Effector memory CD8-positive, alpha-beta T cell (primary cell): ENCODE measurements around the gene FMNL2.

Experiments used
- ATAC-seq: fragments of 150-1000 bp; cut with Tn5 transposase; replicated peaks from 2 replicates; pipeline ENCODE4 v1.10.0; 2021; ENCODE audit warnings: mild to moderate bottlenecking, moderate library complexity
- DNase-seq, 3 experiments: peaks; one replicate each; pipeline ENCODE4 v3.0.0; 2021
- H3K27ac Mint-ChIP-seq, 2 donors: one replicate each; pipeline ENCODE4 v1.8.0; 2022; ENCODE audit warnings: mild to moderate bottlenecking in 2 of 2, mixed read lengths in 2 of 2, moderate library complexity in 2 of 2
- H3K27me3 Mint-ChIP-seq, 2 donors: one replicate each; pipeline ENCODE4 v1.8.0; 2022; ENCODE audit warnings: mixed read lengths in 2 of 2
- H3K36me3 Mint-ChIP-seq: one replicate; pipeline ENCODE4 v1.8.0; 2022; ENCODE audit warnings: mild to moderate bottlenecking, moderate library complexity, mixed read lengths; ENCODE audit not compliant: insufficient read depth
- H3K4me1 Mint-ChIP-seq, 2 donors: one replicate each; pipeline ENCODE4 v1.8.0; 2022; ENCODE audit warnings: low read depth in 2 of 2, mixed read lengths in 2 of 2
- H3K4me3 Mint-ChIP-seq, 2 donors: one replicate each; pipeline ENCODE4 v1.8.0; 2022; ENCODE audit warnings: mild to moderate bottlenecking in 2 of 2, mixed read lengths in 2 of 2, moderate library complexity in 2 of 2
- H3K9me3 Mint-ChIP-seq, 2 donors: one replicate each; pipeline ENCODE4 v1.8.0; 2022; ENCODE audit warnings: mixed read lengths in 2 of 2

FMNL2 gene

GRCh38 chr2:152550386-152550785, 215.4 kb downstream of the FMNL2 start:
- ATAC-seq (no peak), DNase-seq (no peak)
- Mint-ChIP-seq H3K27me3 (peaks cover 5 to 7% of the 10 kb centered on the region in 2 donors), H3K9me3 (no peaks in the 10 kb centered on the region), H3K27ac (no peak overlapping the region), H3K4me1 (no peaks in the 10 kb centered on the region), H3K4me3 (no peak overlapping the region), H3K36me3 (no peaks in the 10 kb centered on the region)

DNA sequence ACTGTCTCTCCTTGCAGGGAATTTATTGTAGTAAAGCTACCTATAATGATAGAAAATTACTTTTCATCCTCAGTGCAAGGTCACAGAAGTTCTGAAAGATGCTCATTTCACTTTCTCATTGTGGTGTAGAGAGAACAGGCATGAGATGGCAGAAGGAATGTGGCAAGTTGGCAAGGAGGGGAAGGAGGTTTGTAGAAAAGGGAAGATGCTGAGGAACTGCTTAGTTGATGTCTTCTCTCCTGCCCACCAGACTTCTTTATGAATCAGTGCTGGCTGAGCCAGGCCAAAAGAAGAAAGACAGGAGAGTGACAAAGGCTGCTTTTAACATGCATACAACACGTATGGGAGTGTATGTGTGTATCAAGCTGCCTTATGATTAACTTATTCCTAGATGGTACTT, 217.9 kb downstream of the FMNL2 start:
- H3K27ac Mint-ChIP-seq, result no peak overlapping the region
- no peaks in the 10 kb centered on the region for H3K9me3 Mint-ChIP-seq
- peaks cover 5 to 16% of the 10 kb centered on the region in 2 donors for H3K27me3 Mint-ChIP-seq
- H3K4me1 Mint-ChIP-seq, result no peaks in the 10 kb centered on the region
- H3K36me3 Mint-ChIP-seq, result no peaks in the 10 kb centered on the region
- DNase-seq (no peak), ATAC-seq (no peak)
- no peak overlapping the region for H3K4me3 Mint-ChIP-seq

DNA sequence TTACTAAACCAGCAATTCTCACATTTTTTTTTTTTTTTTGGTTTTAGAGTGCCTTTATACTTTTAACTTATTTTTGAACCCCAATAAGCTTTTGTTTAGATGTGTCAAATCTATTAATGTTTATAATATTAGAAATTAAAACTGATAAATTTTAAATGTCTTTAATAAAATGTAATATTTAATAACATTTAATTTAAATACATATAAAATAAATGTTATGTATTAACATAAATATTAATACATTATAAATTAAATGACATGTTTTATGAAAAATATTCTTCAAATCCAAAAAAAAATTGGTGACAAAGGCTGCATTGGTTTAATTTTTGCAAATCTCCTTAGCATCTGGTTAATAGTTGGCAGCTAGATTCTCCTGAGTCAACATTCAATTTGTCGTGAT, 218.5 kb downstream of the FMNL2 start:
- Mint-ChIP-seq H3K4me1 (no peaks in the 10 kb centered on the region), H3K9me3 (no peaks in the 10 kb centered on the region), H3K4me3 (no peak overlapping the region), H3K27me3 (peaks cover 5 to 16% of the 10 kb centered on the region in 2 donors), H3K27ac (no peak overlapping the region), H3K36me3 (no peaks in the 10 kb centered on the region)
- no peak for ATAC-seq
- no peak for DNase-seq

DNA sequence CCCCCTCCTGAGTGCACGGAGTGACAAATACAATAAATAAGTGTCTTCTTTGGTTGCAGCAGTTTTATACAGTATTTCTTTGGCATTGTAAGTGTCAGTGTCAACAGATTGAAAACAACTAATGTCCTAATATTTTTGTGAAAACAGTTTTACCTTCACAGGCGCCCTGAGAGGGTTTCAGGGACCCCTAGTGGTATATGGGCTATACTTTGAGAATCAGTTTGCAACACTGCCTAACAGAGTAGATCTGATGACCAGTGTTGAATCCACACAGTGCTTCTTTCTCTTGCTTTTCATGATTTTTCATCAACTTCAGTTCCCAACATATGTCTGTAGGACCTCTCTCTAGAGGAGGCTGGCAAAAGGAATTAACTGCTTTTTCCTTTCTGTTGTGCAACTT, 220.1 kb downstream of the FMNL2 start:
- DNase-seq (no peak), ATAC-seq (no peak)
- Mint-ChIP-seq H3K4me3 (no peak overlapping the region), H3K36me3 (no peaks in the 10 kb centered on the region), H3K9me3 (no peaks in the 10 kb centered on the region), H3K27me3 (peaks cover 0 to 19% of the 10 kb centered on the region in 2 donors), H3K4me1 (no peaks in the 10 kb centered on the region), H3K27ac (no peak overlapping the region)

DNA sequence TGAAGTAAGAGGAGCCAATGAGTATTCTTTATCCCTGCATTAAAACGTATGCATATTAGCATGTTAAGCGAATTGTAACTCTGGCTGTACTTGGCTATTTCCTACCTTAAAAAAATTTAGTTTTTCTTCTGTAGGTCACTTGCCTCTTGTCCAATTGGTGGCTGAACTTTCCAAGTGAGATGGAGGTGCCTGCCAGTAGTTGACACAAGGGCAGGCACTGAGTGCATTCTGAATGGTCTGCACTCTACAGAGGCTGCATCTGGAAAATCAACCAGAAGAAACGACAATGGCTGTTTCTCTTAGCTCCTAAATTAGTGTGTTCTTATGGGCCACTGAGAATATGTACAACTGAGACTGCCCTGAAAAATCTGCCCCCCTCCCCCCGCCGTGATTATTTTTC, 221.5 kb downstream of the FMNL2 start:
- H3K4me3 Mint-ChIP-seq, result no peak overlapping the region
- H3K9me3 Mint-ChIP-seq, result no peaks in the 10 kb centered on the region
- peaks cover 8 to 26% of the 10 kb centered on the region in 2 donors for H3K27me3 Mint-ChIP-seq
- no peaks in the 10 kb centered on the region for H3K36me3 Mint-ChIP-seq
- H3K27ac Mint-ChIP-seq, result no peak overlapping the region
- DNase-seq (no peak), ATAC-seq (no peak)
- no peaks in the 10 kb centered on the region for H3K4me1 Mint-ChIP-seq

DNA sequence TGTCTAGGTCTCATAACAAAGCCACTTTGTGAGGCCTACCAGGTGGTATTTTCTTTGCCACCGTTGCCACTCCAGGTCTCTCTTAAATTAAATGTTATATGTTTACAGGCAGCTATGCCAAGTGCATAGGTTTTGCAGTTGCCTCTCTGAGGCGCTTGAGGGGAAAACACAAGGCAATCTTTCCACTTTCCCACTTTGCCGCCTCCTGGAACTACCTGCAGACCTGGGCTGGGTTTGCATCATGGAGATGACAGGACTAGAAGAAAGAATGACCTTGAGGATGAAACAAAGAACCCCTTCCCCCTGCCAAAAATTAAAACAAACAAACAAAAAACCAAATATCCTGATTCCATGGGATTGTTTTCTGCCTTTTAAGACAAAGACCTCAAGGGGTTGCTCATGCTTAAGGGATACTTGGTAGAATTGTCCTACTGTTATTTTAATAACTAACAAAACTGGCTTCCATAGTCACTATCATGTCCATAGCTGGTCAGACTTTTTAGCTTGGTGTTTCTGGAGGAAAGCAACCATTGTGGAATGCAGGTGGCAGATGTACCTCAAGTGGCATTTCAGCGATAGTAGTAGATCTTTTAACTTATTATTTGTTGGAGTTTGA, 222.4 kb downstream of the FMNL2 start:
- Mint-ChIP-seq H3K4me3 (no peak overlapping the region), H3K36me3 (no peaks in the 10 kb centered on the region), H3K9me3 (no peaks in the 10 kb centered on the region), H3K4me1 (no peaks in the 10 kb centered on the region), H3K27me3 (peaks cover 9 to 26% of the 10 kb centered on the region in 2 donors), H3K27ac (no peak overlapping the region)
- ATAC-seq (no peak), DNase-seq (no peak)

- DNase-seq, result no peak
- H3K4me3 Mint-ChIP-seq, result no peak overlapping the region
Measured at GRCh38 chr2:152558158-152558984, 223.4 kb downstream of the FMNL2 start.

DNA sequence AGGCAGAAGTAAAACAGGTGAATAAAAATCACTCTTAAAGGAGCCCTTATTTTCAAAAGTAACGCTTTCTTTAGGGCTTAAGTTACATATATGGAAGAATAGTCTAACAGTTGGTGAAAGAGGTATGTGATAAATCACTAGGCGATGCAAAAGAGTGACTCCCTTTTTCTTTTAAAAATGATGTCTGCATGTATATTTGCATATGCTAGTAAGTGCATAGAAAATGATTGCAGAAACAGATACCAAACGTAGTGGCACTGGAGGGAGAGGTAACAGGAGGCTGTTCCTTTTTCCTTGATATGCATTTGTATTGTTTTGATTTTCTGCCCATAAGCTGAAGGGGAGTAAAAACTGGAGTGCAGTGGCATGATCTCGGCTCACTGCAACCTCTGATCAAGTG, 224.0 kb downstream of the FMNL2 start:
- Mint-ChIP-seq H3K27ac (no peak overlapping the region), H3K27me3 (peaks cover 9 to 26% of the 10 kb centered on the region in 2 donors), H3K4me3 (no peak overlapping the region), H3K4me1 (no peaks in the 10 kb centered on the region), H3K9me3 (no peaks in the 10 kb centered on the region), H3K36me3 (no peaks in the 10 kb centered on the region)
- DNase-seq, result no peak
- ATAC-seq, result no peak

More at GRCh38 chr2:152558158-152558984, 223.4 kb downstream of the FMNL2 start:
- Mint-ChIP-seq H3K9me3 (no peaks in the 10 kb centered on the region), H3K27me3 (peaks cover 9 to 26% of the 10 kb centered on the region in 2 donors), H3K36me3 (no peaks in the 10 kb centered on the region), H3K4me1 (no peaks in the 10 kb centered on the region), H3K27ac (no peak overlapping the region)
- ATAC-seq, result no peak

DNA sequence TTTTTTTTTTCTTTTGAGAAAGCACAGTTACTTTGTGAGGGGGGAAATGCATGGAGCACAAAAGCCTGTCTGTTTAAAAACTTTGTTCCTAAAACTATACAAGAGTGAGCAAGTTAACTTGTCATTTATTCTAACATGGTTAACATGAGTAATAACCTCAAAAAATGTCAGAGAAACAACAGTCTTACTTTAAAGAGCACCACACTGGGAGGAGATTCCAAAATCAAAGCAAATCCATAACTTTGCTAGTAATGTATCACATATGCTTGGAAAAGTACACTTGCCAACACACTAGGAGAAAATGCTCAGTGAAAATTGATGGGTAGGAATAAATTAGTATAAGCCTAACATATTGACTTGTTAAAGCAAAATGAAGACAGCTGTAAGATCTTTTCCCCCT, 225.2 kb downstream of the FMNL2 start:
- Mint-ChIP-seq H3K36me3 (no peaks in the 10 kb centered on the region), H3K9me3 (no peaks in the 10 kb centered on the region), H3K4me3 (no peak overlapping the region), H3K27ac (no peak overlapping the region), H3K4me1 (no peaks in the 10 kb centered on the region), H3K27me3 (peaks cover 14 to 30% of the 10 kb centered on the region in 2 donors)
- ATAC-seq (no peak), DNase-seq (no peak)

DNA sequence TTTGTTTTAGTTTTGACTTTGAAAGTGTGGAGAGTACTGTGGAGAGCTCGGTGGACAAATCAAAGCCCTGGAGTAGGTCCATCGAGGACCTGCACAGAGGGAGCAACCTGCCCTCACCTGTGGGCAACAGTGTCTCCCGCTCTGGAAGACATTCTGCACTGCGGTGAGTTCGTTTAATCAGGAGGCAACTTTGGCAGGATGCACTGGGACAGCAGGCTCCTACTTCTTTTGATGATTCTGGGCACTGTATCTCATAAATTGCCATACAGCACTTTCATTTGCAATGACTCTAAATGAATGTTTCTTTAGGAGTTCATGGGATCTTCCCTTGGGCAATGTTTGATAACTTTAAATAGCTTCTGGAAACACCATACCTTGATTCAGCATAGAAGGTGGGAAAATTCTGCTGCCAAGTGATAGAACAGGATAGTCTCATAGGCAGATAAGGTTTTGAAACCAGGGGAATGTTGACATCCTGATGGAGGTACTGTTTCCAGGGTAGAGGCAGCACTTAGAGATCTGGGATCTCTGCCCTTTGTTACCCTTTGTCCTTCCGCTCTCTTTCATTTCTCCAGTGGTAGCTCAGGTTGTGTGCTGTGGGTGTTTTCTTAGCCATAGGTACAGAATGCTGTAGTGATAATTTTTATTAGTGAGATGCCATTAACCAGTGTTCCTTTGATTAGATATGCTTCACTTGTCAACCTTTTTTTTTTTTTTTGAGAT, 226.1 kb downstream of the FMNL2 start:
- no peak for ATAC-seq
- H3K9me3 Mint-ChIP-seq, result no peaks in the 10 kb centered on the region
- no peaks in the 10 kb centered on the region for H3K36me3 Mint-ChIP-seq
- no peaks in the 10 kb centered on the region for H3K4me1 Mint-ChIP-seq
- no peak overlapping the region for H3K4me3 Mint-ChIP-seq
- no peak overlapping the region for H3K27ac Mint-ChIP-seq
- DNase-seq, result no peak
- peaks cover 22 to 32% of the 10 kb centered on the region in 2 donors for H3K27me3 Mint-ChIP-seq

GRCh38 chr2:152562198-152562884, 227.4 kb downstream of the FMNL2 start:
- Mint-ChIP-seq H3K27ac (no peak overlapping the region), H3K27me3 (peaks cover 25 to 39% of the 10 kb centered on the region in 2 donors), H3K36me3 (no peaks in the 10 kb centered on the region), H3K4me1 (no peaks in the 10 kb centered on the region), H3K4me3 (no peak overlapping the region), H3K9me3 (no peaks in the 10 kb centered on the region)
- DNase-seq, result no peak
- no peak for ATAC-seq

DNA sequence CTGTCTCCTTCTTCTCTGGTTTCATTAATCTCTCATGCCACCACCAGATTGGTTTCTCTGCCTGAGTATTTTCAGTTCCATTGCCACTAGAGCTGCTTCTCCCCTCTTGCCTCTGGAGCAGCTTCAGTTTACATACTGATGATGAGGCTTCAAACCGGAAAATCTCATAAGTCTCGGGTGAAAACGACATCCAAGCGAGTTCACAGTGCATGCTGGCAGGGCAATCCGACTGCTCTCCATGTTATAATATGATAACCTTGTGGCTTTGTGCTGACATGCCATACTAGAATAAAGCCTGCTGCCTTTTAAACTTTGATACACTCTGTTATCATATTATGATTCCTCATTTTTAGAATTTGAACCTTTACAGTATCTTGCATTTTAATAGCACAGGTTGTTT, 228.8 kb downstream of the FMNL2 start:
- DNase-seq (no peak), ATAC-seq (no peak)
- no peaks in the 10 kb centered on the region for H3K4me1 Mint-ChIP-seq
- H3K4me3 Mint-ChIP-seq, result no peak overlapping the region
- peaks cover 33 to 39% of the 10 kb centered on the region in 2 donors for H3K27me3 Mint-ChIP-seq
- no peaks in the 10 kb centered on the region for H3K36me3 Mint-ChIP-seq
- H3K9me3 Mint-ChIP-seq, result no peaks in the 10 kb centered on the region
- H3K27ac Mint-ChIP-seq, result no peak overlapping the region

- no peaks in the 10 kb centered on the region for H3K9me3 Mint-ChIP-seq
- peaks cover 38 to 40% of the 10 kb centered on the region in 2 donors for H3K27me3 Mint-ChIP-seq
- no peak for ATAC-seq
- H3K4me1 Mint-ChIP-seq, result no peaks in the 10 kb centered on the region
- DNase-seq, result no peak
- H3K27ac Mint-ChIP-seq, result no peak overlapping the region
- no peak overlapping the region for H3K4me3 Mint-ChIP-seq
- H3K36me3 Mint-ChIP-seq, result no peaks in the 10 kb centered on the region
Measured at GRCh38 chr2:152564754-152565551, 230.0 kb downstream of the FMNL2 start.
